ENCODE measurements around the gene IGSF11.
A peak's percentile ranks its signal among the peaks of the same experiment; 100 is the strongest.

Gene IGSF11

DNA sequence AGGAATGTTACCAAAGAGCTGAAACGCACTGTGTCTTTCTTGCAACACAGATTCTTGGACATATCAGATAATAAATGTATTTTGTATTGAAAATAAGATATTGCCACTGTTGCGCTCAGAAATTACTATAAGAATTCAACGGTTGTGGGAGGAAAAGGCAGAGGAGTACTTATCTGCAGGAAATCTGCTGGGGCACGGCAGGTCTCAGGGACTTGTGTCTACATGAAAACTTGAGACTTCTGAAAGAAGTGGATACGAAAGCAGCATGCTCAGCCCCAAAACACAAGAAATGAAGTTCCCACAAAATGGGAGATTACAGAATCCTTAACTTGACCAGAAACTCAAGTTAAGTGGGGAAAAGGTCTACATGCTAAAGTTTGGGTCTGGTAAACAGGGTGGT lies 86.5 kb downstream of the IGSF11 start:
- no peak for DNase-seq (ENCODE audit: low spot score)

DNA sequence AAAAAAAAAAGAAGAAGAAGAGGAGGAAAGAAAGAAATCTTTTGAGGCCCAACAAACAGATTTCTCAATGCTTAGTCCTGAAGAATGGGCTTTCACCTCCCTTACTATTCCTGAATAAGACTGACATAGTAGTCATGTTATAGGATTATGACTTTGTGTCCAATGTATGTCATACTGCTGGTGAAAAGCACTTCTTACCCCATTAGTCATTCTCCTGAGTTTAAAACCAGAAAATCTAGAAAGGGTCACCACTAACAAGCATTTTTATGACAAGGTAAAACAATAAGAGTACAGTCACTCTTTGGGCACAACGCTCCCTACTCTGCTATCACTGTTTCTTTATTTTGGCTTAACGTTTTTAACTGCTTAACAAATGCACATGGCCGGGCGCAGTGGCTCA lies 88.2 kb downstream of the IGSF11 start:
- DNase-seq (ENCODE audit: low spot score): no peak

DNA sequence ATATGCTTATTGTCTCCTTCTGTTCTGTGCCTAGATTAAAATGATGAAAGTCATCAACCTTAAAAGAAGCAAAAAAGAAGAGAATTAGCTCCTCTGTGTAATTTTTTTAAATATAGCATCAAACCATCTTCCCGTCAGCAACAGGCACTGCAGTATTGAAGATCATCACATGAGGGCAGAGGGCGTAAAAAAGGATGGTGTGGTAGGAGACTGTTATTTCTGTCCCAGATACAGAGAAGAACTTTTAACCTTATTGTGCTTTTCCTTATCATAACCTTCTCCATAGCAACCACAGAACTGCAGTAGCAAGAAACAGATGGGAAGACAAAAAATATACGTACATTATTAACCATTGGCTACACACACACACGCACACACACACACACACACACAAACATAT lies 88.8 kb downstream of the IGSF11 start:
- DNase-seq (ENCODE audit: low spot score): peak; percentile 48

DNA sequence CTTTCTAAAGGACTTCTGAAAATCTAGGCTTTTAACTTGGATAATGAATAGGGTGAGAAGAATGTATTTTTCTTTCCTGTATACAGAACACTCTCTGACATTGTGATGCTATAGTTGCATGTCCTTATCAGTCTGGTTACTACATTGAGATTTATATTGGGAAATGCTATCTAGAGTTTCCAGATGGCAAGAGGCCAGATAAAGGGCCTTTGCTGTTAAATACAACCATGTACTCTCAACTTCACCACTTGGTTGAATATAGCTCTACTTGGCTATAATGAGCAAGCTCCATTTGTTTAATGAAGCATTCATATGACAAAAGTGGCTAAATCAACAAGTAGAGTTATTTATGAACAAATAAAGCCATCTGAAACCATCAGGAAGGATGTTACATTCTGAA lies 91.0 kb downstream of the IGSF11 start:
- DNase-seq (ENCODE audit: low spot score): no peak

DNA sequence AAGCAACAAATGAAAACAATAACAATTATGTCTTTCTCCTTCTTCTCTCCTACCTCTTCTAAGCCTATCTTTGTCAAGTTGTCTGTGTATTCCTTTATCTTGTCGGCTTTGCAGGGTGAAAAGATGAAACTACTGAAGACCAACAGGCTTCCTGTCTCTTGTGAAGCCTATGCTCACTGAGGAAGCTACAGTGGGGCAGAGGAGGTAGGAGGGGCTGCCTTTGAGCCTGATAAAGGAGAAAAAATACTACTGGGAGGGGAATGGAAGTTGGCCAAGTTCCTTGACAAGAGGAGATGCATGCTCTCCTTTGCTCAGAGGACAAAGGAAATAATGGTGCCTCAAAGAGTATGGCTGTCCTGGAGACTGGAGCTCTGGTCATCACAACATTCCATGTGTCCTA lies 92.0 kb downstream of the IGSF11 start:
- DNase-seq (ENCODE audit: low spot score): no peak

DNA sequence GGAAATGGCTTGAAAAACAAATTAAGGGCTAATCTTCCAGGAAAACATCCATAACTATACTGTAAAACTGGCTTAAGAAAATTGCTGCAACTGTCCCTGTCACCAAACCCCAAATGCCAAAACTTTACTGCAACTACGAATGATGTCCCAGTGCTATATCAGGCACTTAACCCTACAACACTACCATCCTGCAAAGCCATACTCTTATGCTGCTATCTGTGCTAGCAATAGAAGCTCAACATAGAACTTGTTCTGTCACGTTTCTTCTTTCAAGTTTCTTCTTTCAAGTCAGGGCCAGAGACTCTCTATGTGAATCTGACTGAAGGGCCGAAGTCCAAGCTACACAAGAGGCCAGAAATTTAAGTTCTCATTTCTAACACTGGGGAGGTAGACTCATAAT lies 92.5 kb downstream of the IGSF11 start:
- no peak for DNase-seq (ENCODE audit: low spot score)

DNA sequence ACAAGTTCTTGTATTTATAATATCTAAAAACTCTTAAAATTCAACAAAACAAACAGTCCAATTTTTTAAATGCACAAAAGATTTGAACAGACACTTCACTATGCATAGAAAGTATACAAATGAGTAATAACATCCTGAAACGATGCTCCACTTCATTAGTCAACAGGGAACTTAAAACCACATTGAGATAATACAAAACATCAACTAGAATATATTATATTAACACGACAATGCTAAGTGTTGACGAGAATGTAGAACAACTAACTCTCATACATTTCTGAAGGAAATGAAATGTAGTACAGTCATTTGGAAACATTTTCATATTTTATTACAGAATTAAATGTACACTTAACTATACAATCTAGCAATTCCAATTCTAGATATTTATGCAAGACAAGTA lies 93.4 kb downstream of the IGSF11 start:
- DNase-seq (ENCODE audit: low spot score): no peak

DNA sequence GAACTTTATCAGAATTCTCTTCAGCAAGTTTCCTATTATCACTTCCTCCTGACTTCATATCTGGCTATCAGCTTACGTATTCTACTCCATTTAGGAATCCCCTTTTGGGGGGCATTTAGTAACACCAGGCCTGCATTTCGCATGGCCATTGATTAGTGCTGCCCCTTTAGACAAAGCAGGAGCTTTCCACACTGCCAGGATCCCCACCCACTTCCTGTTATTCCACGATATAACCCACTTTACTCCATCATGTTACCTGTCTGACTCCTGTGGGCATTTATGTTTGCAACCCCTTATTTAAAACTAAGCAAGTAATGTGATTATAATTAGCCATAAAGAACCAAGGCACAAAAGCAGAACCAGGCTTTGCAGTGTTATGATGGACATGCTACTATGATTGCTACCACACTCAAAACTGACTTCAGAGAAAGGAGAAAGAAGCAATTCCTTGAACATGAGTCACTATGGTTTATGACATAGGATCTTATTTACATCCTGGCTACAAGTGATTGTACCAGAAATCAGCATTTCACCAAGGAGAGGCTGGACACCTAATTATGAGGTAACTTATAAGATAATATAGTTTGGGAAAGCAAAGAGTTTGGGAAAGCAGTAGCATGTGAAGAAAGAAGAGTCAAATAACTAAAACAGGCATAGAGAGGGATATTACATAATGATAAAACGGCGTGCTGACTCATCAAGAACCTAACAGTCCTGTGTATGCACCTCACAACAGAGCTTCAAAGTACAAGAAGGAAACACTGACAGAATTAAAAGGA lies 96.3 kb downstream of the IGSF11 start:
- DNase-seq (ENCODE audit: low spot score): no peak

DNA sequence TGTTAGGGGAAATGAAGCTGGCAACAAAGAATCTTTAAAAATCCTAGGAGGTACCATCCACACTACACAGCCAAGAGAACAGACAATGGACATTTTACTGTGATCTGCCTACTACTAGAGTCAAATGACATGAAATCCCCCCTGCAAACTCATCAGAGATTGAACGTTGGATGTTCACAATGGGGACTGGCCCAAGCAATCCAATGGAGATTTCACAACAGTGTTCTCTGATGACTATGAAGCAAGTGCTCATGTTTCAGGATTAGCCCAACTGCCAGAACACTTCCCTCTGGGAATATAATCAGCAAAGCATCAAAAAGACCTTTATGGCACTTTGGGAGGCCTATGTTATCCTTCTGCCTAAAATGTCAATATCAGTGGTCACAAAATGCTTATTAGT lies 97.8 kb downstream of the IGSF11 start:
- peak; percentile 52 for DNase-seq (ENCODE audit: low spot score)

DNA sequence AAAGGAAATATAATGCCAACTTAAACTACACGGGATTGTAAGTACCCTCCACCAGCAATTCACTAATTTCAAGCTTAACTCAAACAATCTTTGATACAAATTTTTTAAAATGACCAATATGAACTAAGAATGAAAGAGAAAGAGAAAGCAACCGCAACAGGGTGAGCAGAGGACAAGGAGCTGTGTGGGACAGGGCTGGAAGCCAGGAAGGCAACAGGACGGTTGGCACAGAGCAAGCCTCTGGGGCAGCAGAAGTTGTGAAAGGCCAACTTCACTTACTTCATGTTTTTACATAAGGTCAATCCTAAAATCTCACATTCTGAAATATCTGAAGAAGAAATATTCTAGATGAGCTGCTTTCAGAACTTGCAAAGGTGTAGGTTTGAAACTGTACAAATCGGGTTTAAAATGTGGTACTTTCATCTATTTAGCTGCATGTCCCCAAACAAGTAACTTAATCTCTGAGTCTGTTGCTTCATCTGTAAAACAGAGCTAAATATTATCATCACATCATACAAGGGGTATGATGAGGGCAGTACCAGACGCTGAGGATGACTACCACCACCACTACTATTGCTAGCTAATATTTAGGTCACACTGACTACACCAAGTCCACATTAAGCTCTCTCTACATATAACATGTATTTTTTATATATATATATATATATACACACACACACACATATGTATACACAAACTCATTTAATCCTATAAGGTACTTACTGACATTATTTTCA lies 101.7 kb downstream of the IGSF11 start:
- no peak for DNase-seq (ENCODE audit: low spot score)

DNA sequence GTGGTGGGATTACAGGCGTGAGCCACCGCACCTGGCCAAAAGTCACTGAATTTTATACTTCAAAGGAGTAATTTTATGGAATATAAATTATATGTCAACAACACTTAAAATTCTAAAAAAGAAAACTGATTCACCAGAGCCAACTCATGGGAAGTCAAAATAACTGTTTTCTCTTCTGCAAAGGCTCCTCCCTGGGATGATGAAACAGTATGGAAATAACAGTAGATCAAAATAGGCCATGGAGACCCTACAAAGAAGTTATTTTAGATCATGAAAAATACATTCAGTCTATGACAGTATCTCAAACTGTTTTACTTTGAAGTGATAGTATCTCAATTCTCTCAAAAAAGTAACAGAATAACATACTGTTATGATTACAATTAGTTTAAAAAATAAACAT lies 102.7 kb downstream of the IGSF11 start:
- DNase-seq (ENCODE audit: low spot score): no peak

DNA sequence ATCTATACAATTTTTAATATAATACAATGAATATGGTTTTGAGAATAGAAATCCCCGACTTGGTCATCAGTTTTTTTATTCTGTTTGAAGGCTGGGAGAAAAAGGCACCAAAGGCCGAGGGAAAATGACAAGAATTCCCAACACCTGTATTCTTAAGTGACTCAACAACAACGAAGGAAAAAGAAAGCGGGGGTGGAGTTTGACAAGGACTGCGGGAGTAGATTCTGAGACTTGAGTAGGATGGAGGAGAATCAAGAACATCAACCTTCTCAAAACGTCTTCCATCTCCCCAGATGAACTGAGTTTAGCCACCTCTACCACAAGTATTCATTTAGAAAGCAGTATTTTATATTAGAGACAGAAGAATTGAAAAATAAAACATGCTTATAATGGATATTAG lies 107.2 kb downstream of the IGSF11 start:
- DNase-seq (ENCODE audit: low spot score): no peak

DNA sequence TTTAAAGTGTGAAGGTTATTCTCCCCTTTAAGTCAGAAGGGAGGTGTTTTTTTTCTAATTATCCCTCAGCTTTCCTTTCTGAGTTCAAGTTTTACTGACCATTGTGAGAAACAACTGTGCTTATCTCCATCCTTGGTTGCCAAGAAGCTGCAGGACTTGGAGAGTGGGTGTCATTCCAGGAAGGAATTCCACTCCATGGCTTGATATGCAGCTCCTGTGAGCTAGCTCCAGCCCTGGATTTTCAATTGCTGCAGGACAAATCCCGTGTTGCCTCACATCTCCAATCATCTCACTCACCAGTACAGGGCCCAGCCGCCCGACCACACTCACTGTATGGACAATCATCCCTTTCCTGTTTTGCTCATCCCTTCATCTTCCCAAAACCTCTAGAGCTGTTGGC lies 122.5 kb downstream of the IGSF11 start:
- DNase-seq (ENCODE audit: low spot score): no peak

DNA sequence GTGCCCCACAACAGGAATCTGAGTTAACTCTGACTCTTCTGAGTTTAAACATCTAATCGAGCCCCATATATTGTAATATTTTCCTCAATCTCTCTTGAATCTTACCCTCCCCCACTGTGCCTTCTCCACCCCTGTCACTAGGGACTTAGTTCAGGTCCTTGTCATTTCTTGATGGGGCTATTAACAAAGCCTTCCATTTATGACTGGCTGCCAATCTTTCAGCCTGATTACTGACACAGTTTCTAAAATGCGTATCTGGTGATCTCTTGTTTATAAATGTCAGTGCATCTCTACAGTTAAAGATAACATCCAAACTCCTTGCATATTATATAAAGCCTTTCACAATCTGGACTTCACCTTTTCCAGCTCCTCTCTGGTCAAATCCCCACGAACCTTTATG lies 124.3 kb downstream of the IGSF11 start:
- no peak for DNase-seq (ENCODE audit: low spot score)

DNA sequence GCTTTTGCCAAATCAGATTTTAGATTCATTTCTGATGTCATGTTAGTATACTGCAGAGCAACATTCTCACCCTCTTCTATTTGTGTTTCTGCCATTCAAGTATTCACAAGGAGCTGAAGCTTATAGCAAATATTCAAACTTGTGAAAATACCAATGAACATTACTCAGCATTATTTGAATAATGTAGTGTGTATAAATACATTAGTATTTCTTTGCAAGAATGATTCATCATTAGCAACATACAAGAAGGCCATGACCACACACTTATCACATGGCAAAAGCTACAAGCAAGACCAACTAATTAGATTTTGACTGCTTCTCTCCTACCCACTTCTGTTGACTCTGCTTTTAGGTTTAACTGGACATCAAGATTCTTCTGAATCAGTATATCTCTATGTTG lies 124.9 kb downstream of the IGSF11 start:
- no peak for DNase-seq (ENCODE audit: low spot score)

DNA sequence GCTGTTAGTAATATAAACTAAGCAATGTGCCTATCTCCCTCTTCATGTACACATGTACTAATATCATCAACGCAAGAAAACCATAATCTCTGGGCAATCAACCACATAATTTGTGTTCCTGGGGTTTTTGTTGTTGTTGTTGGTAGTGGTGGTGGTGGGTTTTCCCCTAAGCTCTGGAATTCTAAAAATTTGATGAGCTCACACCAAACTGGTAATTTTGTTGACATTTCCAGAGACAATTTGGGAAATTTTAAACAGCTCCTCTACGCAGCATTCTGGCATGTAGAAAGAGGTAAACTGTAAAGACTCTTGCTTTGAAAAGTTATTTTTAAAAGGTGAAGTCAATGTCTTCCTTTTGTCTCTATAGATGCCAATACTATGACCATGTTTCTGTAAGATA lies 126.7 kb downstream of the IGSF11 start:
- DNase-seq (ENCODE audit: low spot score): no peak

DNA sequence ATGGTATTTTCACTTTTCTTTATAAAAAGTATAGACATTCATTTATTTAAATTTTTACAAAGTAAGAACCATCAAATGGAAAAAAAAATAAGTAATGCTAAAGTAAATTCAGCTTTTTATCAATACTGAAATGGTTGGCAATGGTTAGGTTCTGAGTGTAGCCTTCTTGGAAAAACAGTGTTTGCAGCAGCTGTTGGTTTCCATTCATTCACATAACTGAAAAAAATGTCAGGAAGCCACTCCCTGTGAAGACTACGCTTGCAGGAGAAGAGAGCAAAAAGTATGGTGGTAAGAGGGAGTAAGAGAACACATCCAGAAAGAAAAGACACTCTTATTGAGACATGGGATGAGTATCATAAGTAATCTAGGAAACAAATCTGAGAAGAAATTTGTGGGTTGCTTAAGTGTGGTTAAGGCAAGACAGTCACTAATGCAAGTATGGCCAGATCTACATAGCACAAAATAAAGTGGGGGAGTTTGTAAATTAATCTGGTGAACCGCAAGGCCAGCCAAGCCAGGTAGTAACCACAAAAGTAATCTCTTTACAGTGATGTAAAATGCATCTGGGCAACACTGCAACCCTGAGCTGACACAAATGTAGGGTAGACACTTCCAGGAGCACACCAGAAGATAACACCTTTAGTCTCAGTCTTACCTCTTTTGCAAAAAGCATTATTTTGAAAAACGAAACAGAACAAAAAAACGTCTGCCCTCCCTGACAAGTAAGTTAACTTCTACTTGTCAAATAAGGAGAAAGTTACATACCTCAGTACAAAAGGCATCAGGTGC lies 133.7 kb downstream of the IGSF11 start:
- DNase-seq (ENCODE audit: low spot score): no peak

DNA sequence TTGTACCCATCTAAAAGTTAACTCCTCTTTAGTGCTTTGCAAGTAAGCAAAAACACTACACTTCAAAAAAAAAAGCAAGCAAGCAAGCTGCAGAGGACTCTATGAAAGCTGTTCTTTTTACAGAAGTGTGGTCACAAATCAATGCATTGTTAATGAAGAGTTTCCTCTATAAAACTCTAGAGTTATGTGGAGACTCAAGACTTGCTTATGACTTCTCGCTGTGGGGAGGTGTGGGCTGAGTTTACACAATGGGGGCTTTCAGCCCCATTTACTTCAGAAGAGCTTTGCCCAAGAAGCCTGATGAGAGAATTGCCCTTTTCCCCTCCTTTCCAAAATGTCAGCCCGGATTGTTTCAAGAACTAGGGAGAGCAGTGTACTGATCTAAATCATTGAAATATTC lies 144.4 kb downstream of the IGSF11 start:
- no peak for DNase-seq (ENCODE audit: low spot score)

DNA sequence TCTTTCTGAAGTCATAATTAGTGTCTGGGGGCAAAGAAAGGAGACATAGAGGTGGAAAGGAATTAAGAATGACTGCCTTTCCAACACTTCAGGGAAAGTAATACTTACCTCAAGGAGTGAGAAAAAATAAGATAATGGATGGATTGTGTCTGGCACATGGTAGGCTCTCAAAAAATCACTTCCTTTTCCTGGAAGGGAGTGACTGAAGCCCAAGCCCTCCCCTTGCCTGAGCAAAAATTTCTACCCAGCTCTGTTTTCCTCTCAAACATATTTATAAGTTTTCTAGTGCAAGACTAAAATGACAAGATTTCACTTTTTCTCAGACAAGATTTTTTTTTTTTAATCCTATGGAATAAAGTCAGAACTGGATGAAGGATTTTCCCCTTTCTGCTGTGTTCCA lies 145.0 kb downstream of the IGSF11 start:
- DNase-seq (ENCODE audit: low spot score): no peak

DNA sequence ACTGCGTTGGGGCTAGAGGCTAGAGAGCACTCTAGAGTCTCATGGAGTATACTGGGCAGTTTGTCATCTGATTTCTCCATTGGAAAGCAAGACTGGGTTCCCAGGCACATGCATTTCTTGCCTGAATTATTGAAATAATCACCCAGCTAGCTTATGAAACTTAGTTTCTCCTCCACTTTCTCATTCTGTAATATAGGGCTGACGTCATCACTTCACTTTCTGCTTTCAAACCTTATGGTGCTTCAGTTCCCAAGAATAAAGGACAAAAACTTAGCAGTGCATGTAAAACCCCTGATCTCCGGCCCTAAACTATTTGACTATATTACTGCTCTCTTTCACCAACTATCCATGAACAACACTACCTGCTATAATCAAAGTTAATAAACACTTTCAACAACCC lies 147.9 kb downstream of the IGSF11 start:
- DNase-seq (ENCODE audit: low spot score): no peak

DNA sequence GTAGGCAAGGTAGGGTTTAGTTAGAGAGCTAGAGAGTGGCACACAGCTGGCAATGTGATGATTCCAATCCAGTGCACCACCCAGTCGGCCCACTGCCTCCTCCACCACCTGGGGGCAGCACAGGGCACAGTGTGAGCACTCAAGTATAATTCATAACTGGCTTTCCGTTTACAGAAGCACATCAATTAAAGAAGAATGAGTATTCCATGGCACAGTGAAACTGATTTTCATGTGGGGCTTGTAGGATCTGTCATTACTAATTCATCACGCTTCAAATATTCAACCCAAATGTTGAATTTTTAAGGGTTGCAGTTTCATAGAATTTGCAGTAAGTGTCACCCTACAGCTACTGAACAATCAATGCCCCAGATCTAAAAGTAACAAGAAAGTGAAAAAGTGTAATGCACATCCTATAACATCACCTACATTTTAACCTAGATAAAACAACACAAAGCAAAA lies 149.9 kb downstream of the IGSF11 start:
- DNase-seq (ENCODE audit: low spot score): peak; percentile 80

DNA sequence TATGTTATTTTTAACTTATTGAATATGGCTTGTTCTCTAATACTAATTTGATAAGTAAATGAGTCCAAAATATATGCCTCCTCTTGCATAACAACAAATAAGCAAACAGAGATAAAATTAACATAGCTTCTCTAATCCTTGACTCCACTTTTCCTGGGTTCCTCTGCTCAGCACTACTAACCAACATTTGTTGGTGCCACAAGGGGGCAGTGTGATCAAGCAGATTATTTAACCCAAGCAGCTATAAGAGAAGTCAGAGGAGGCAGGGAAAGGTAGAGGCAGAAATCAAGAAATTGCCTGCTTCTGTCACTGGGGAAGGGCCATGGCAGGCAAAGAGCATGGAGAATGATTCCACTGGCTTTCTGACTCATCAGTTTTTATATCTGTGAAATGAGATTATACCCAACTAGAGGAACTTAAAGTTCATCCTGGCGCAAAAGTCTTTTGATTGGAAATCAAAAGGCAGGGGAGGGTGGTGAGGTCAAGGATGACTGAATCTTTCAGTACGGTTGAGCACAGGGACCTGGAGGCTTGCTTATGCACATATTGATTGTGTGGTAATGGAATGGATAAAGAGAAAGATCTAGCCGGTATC lies 152.2 kb downstream of the IGSF11 start:
- DNase-seq (ENCODE audit: low spot score): peak; percentile 60

DNA sequence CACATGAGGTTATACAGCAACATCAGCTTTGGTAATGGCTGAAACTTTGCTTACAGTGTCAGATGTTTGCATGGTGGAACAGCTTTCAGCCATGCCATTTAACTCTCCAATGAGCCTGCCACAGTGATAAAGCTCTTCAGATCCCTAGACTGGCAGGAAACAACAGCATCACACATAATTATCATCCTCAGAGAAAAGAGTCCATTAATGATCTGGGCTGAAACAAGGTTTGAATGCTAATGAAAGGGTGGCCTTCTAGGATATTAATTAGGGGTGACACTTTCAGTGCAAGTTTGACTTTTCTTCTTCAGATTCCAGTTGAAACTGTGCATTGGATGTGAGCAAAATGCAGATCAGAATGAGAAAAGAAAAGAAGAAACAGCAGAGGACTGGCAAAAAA lies 166.6 kb downstream of the IGSF11 start:
- DNase-seq (ENCODE audit: low spot score): no peak

Measured in D341Med (cell line).